A673 (cell line): ENCODE data around the gene DOCK1. TPM values are rescaled to one million over a fixed set of nuclear protein-coding genes. Genes with fewer than 3 reads are reported as not detected.

Experiments
- BruUV-seq: library from RNA; stranded (reverse); fragments of 400-500 nt; replicated peaks from 2 replicates; lab custom pipeline; 2021; lab: Mats Ljungman, UMichigan
- CTCF ChIA-PET: fragments of 300-600 bp; sonication (Branson Sonifier 250); formaldehyde crosslinking; loops from one replicate; lab custom pipeline; 2022; ENCODE audit warnings: antibody characterized with exemption; lab: Charles Lee
- POLR2A ChIA-PET: fragments of 300-600 bp; sonication (Branson Sonifier 250); formaldehyde crosslinking; loops from one replicate; lab custom pipeline; 2022; ENCODE audit warnings: antibody characterized with exemption; ENCODE audit not compliant: low non-redundant PET; lab: Charles Lee
- DNase-seq: peaks from one replicate; pipeline ENCODE4 v3.0.0-alpha.2; 2015; ENCODE audit warnings: low spot score
- H3K27ac ChIP-seq: fragments of 200-600 bp; sonication (generic); 2 replicates; pipeline ENCODE4 v1.5.1; 2016; ENCODE audit warnings: mixed run types, low read depth, mild to moderate bottlenecking, mixed read lengths, antibody characterized with exemption, low read length; ENCODE audit not compliant: poor library complexity, severe bottlenecking
- H3K27me3 ChIP-seq: fragments of 200-600 bp; sonication (generic); replicated peaks from 2 replicates; pipeline ENCODE4 v1.6.1; 2017; ENCODE audit warnings: mixed run types, low read depth, mild to moderate bottlenecking, mixed read lengths, antibody characterized with exemption, low read length; ENCODE audit not compliant: insufficient read depth, poor library complexity
- H3K36me3 ChIP-seq: fragments of 200-600 bp; sonication (generic); 2 replicates; pipeline ENCODE4 v1.6.1; 2016; ENCODE audit warnings: mixed run types, mild to moderate bottlenecking, mixed read lengths, antibody characterized with exemption, low read length; ENCODE audit not compliant: insufficient read depth, poor library complexity, severe bottlenecking
- H3K4me1 ChIP-seq: fragments of 200-600 bp; sonication (generic); 2 replicates; pipeline ENCODE4 v1.6.1; 2017; ENCODE audit warnings: mixed run types, mild to moderate bottlenecking, mixed read lengths, antibody characterized with exemption, low read length; ENCODE audit not compliant: insufficient read depth, poor library complexity, severe bottlenecking
- H3K4me3 ChIP-seq: fragments of 200-600 bp; sonication (generic); 2 replicates; pipeline ENCODE4 v1.5.1; 2016; ENCODE audit warnings: low read depth, mixed run types, mild to moderate bottlenecking, mixed read lengths, low read length; ENCODE audit not compliant: poor library complexity, severe bottlenecking
- H3K9me3 ChIP-seq: fragments of 200-600 bp; sonication (generic); 2 replicates; pipeline ENCODE4 v1.6.1; 2016; ENCODE audit warnings: mixed run types, low read depth, mild to moderate bottlenecking, mixed read lengths, antibody characterized with exemption, low read length; ENCODE audit not compliant: poor library complexity, severe bottlenecking
- EZH2 ChIP-seq: fragments of 200-600 bp; sonication (generic); IDR thresholded peaks from 2 replicates; pipeline ENCODE4 v1.6.1; 2017; ENCODE audit warnings: borderline replicate concordance, low read depth, mild to moderate bottlenecking, mixed read lengths, antibody characterized with exemption, low read length; ENCODE audit not compliant: poor library complexity, severe bottlenecking
- intact Hi-C: fragments of 100-400 bp; cut with micrococcal nuclease; formaldehyde crosslinking; loops from one replicate; pipeline ENCODE4 v1.10.0; 2022; ENCODE audit not compliant: unreplicated experiment
- total RNA-seq: library from RNA; stranded (reverse); gene quantifications from 2 replicates; pipeline ENCODE4 v1.2.3, GENCODE V29; 2021
- TF ChIP-seq, protein P1 (sequence below): fragments of 300-800, 200-600 bp; sonication (generic); conservative IDR thresholded peaks from 2 replicates; pipeline ENCODE4 v1.5.1; 2017; ENCODE audit warnings: low read depth, mild to moderate bottlenecking, antibody characterized with exemption, low read length, moderate library complexity, mixed read lengths

DOCK1 gene
- total RNA-seq, 1 experiment from 2014 or later, result 30.7 TPM

DNA sequence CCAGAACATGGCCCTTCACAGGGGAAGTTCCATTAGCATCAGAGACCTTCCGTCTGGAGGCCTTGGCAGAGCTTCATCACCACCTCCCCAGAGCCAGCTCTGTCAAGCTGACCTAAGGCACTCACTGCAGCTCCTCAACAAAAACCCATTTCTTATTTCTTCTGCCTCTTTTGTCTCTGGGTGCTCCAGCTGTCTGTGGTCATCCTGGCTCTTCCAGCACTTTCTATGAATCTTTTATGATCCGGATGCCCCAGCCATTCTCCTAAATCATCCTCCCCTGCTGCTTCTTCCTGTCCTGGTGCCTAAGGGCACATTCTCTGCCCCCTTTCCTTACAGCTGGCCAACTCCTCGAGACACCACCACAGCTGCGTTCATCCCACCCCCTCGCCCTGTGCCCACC is 462.9 kb downstream of the DOCK1 start:
- no peaks in the 10 kb centered on the region for H3K36me3 ChIP-seq
- H3K4me3 ChIP-seq, result no peak overlapping the region
- no peaks in the 10 kb centered on the region for H3K9me3 ChIP-seq
- TF ChIP-seq, protein P1, sequence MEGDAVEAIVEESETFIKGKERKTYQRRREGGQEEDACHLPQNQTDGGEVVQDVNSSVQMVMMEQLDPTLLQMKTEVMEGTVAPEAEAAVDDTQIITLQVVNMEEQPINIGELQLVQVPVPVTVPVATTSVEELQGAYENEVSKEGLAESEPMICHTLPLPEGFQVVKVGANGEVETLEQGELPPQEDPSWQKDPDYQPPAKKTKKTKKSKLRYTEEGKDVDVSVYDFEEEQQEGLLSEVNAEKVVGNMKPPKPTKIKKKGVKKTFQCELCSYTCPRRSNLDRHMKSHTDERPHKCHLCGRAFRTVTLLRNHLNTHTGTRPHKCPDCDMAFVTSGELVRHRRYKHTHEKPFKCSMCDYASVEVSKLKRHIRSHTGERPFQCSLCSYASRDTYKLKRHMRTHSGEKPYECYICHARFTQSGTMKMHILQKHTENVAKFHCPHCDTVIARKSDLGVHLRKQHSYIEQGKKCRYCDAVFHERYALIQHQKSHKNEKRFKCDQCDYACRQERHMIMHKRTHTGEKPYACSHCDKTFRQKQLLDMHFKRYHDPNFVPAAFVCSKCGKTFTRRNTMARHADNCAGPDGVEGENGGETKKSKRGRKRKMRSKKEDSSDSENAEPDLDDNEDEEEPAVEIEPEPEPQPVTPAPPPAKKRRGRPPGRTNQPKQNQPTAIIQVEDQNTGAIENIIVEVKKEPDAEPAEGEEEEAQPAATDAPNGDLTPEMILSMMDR, result no peak
- TF ChIP-seq EZH2, result no peak
- ChIA-PET CTCF (no interaction called here), POLR2A (no interaction called here)
- H3K27ac ChIP-seq, result no peak overlapping the region
- intact Hi-C loops, result no loop called here
- no peak for DNase-seq
- no peaks in the 10 kb centered on the region for H3K4me1 ChIP-seq
- BruUV-seq, result no TSS peak
- H3K27me3 ChIP-seq, result no peaks in the 10 kb centered on the region

DNA sequence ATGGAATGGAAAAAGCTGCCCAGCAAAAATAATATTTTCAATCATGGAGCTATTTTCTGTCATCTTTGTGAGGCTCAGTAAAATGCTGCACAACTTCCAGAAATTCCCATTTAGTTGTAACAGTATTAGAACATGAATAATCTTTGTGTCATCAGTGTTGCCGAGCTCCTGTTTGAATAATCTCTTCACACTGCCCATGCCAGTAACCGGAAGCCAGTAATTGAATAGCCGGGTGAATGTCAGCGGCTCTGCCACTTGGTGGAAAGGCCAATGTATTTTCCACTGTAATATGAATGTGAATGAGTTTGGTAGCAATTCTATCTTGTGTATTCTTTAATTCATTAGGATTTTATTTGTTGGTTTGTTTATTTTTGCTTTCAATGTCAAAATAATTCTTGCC is 463.7 kb downstream of the DOCK1 start:
- no peaks in the 10 kb centered on the region for H3K9me3 ChIP-seq
- no TSS peak for BruUV-seq
- CTCF ChIA-PET, result no interaction called here
- H3K4me3 ChIP-seq, result no peak overlapping the region
- intact Hi-C loops, result no loop called here
- TF ChIP-seq EZH2, result no peak
- TF ChIP-seq, protein P1, result no peak
- H3K27ac ChIP-seq, result no peak overlapping the region
- POLR2A ChIA-PET, result no interaction called here
- no peak for DNase-seq
- H3K36me3 ChIP-seq, result no peaks in the 10 kb centered on the region
- no peaks in the 10 kb centered on the region for H3K27me3 ChIP-seq
- H3K4me1 ChIP-seq, result no peaks in the 10 kb centered on the region

GRCh38 chr10:127370601-127371000 is 465.4 kb downstream of the DOCK1 start:
- Histone ChIP-seq H3K4me1 (no peaks in the 10 kb centered on the region), H3K9me3 (no peaks in the 10 kb centered on the region), H3K36me3 (no peaks in the 10 kb centered on the region), H3K27ac (no peak overlapping the region), H3K4me3 (no peak overlapping the region), H3K27me3 (no peaks in the 10 kb centered on the region)
- ChIA-PET POLR2A (no interaction called here), CTCF (no interaction called here)
- DNase-seq, result no peak
- BruUV-seq, result no TSS peak
- TF ChIP-seq, protein P1, result no peak
- TF ChIP-seq EZH2, result no peak
- intact Hi-C loops, result no loop called here
